GM08714 (cell line): ENCODE measurements around the gene CNIH1.

Experiments used
- H3K4me3 ChIP-seq: fragments of 200-500 bp; sonication (Bioruptor generic); 2 replicates; pipeline ENCODE4 v1.5.1; 2014; ENCODE audit warnings: mild to moderate bottlenecking, low read length, inconsistent platforms
- ZNF274 ChIP-seq: IDR thresholded peaks from 2 replicates; pipeline ENCODE4 v1.6.1; 2012; ENCODE audit warnings: mild to moderate bottlenecking, low read depth, low read length

The CNIH1 gene

DNA sequence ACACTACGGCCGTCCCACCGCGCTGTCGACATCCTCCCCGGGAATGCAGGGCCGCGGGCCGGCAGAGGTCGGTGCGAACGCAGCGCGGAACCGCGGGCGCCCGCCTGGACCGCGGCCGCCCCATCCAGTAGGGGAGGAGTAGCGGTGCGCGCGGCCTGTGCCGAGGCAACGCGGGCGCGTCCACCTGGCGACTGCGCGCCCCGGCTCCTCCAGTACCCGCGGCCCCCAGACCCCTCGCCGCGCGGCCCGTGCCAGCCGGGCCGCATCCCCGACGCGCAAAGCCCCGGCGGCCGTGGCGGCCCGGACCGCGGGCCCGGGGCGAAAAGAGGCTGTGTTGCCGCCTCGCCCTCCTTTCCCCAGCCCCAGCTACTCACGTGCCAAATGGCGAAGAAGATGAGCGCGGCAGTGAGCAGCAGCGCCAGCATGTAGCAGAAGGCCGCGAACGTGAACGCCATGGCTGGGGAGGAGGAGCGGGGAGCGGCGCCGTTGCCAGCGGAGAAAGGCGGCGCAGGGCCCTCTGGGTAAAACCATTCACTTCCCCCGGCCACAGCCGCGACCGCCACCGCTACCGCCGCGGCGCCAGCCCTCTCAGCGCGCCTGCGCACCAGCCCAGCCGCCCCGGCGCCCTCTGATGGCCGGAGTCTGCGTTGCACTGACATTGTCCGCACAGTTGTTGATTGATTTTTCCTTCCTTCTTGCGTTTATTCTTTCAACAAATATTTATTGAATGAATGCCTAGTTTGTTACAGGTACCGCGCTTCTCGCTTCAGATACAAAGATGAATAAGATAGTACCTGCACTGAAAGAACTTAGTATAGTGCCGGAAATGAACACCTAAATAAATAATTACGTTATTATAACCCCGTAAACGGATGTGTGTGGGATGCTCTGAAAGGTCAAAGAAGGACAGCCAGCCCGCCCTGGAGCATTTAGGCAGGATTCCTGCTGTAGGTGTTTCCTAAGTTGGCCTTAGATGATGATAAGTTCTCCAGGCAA is at the start of gene CNIH1:
CNIH1 (minus strand) TSS at position 502 of the 996 bp plus-strand sequence; CDS start at position 455, 47 bp downstream.
- TF ChIP-seq ZNF274: no peak

GRCh38 chr14:54490445-54491175 is 49.4 kb upstream of the CNIH1 start:
- no peak for TF ChIP-seq ZNF274
- no peak overlapping the region for H3K4me3 ChIP-seq

More for the DNA sequence above, at the start of gene CNIH1:
- H3K4me3 ChIP-seq: peak within 1 kb of the TSS; percentile 95

- peak overlapping the region; percentile 69; the same call in 1 of the 2 replicates for H3K4me3 ChIP-seq
- TF ChIP-seq ZNF274: no peak
Measured at GRCh38 chr14:54489731-54490444, 48.7 kb upstream of the CNIH1 start.

- no peak for TF ChIP-seq ZNF274
- H3K4me3 ChIP-seq: peak overlapping the region; percentile 69
Measured at GRCh38 chr14:54489318-54489683, 48.1 kb upstream of the CNIH1 start.

DNA sequence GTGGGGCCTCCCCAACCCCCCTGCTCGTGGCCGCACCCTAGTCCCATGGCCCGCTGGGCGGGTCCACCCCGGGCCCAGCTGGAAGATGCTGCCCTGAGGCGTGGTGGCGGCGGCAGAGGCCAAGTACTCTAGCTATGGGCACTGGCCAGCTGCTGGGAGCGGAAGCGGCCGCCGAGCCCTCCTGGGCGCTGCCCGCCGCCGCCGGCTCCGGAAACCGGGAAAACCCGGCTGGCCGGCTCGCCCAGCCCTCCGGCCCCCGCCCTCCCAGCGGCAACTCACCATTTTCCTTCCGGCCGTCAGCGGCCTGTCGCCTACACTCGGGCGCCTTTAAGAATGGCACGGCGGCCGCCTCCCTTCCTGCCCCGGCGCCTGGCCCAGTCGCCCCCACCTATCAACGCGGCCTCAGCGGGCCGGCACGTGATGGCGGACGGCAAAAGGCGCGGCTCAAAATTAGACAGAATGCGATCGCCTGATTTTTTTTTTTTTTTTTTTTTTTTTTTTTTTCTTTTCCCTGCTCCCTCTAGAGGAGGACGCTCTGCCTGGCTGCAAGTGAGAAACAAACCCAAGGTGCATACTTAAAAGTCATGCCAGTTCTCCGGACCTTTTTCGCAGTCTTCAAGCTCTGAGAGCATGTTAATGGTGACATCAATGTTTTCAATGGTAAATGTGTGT is 47.6 kb upstream of the CNIH1 start, which contains the start of gene GMFB:
GMFB (minus strand) TSS at position 335 of the 672 bp plus-strand sequence; CDS start at position 282, 53 bp downstream.
- no peak for TF ChIP-seq ZNF274
- peak within 1 kb of the TSS; percentile 69 for H3K4me3 ChIP-seq

- no peak for TF ChIP-seq ZNF274
- H3K4me3 ChIP-seq: peak overlapping the region; percentile 69
Measured at GRCh38 chr14:54488318-54488645, 47.1 kb upstream of the CNIH1 start.

DNA sequence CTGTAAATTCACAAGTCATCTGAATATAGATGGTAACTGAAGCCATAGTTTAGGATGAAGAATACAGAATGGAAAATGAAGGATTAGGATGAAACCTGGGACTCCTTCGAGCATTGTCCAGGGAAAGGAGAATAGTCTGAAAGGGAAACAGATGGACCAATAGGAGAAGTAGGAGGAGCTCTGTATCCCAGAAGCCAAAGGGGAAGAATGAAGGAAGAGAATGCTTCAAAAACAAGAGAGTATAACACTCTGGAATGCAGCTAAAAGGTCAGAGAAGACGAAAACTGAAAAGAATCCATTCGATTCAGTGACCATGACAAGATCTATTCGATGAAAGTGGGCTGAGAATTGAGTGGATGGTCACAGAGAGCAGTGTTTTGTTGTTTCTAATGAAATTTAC is 46.6 kb upstream of the CNIH1 start:
- TF ChIP-seq ZNF274: no peak
- H3K4me3 ChIP-seq: peak overlapping the region; percentile 69

GRCh38 chr14:54486685-54487084 is 45.5 kb upstream of the CNIH1 start:
- TF ChIP-seq ZNF274: no peak
- no peak overlapping the region for H3K4me3 ChIP-seq

GRCh38 chr14:54483846-54484245 is 42.7 kb upstream of the CNIH1 start:
- peak overlapping the region; percentile 58; the same call in 1 of the 2 replicates for H3K4me3 ChIP-seq

DNA sequence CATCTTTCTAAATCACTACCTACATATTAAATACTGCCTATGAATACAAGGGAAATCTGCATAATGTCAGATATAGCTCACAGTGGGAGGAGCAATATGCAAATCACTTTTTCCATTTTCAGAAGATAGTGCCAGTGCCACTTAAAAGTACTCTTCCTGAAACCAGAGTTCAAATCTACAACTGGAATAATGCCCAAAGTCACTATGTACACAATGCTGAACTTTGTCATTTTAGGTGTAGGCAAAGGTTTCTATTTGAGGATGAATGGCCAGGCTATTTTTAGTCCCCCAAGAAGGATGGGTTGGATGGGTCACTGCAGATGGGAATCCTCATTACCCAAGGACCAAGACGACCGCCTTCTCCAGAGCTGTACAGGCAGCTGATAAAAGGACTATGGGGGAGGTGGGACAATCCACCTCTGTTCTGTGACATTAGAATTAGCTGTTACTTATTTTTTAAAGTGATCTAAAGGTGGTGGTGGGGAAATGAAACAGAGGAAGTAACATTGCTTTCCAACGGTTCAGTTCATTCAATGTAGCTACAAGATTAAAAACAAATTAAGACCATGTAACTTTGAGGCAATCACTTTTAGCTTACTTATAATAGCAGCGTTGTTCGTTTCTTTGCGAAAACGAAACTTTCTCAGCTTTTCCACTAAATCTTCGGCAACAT is 42.0 kb upstream of the CNIH1 start:
- no peak for TF ChIP-seq ZNF274
- H3K4me3 ChIP-seq: peak overlapping the region; percentile 58

More at GRCh38 chr14:54483846-54484245, 42.7 kb upstream of the CNIH1 start:
- TF ChIP-seq ZNF274: no peak

GRCh38 chr14:54481695-54482094 is 40.5 kb upstream of the CNIH1 start:
- no peak for TF ChIP-seq ZNF274
- H3K4me3 ChIP-seq: no peak overlapping the region

- TF ChIP-seq ZNF274: no peak
- no peak overlapping the region for H3K4me3 ChIP-seq
Measured at GRCh38 chr14:54480830-54481562, 39.8 kb upstream of the CNIH1 start.
